ENCODE data around the gene PRR5. TPM values are rescaled to one million over a fixed set of nuclear protein-coding genes. Genes with fewer than 3 reads are reported as not detected.
A peak's percentile ranks its signal among the peaks of the same experiment; 100 is the strongest.

PRR5 gene
- total and polyA plus RNA-seq, 2 donors from 2014 or later, result 24.0 to 46.0 TPM

GRCh38 chr22:44670220-44670988, 31.6 kb upstream of the PRR5 start:
- H3K9ac ChIP-seq (ENCODE audit: low read length in 3 of 3), result no peak overlapping the region
- H3K27me3 ChIP-seq (ENCODE audit: control insufficient read depth, insufficient read depth, low read length), result no peaks in the 10 kb centered on the region
- peaks cover 0 to 9% (median 0%) of the 10 kb centered on the region in 3 donors for H3K4me1 ChIP-seq (ENCODE audit: control insufficient read depth in 2 of 3, insufficient read depth in 2 of 3, low read depth in 1 of 3, low read length in 3 of 3)
- TF ChIP-seq, protein P1, sequence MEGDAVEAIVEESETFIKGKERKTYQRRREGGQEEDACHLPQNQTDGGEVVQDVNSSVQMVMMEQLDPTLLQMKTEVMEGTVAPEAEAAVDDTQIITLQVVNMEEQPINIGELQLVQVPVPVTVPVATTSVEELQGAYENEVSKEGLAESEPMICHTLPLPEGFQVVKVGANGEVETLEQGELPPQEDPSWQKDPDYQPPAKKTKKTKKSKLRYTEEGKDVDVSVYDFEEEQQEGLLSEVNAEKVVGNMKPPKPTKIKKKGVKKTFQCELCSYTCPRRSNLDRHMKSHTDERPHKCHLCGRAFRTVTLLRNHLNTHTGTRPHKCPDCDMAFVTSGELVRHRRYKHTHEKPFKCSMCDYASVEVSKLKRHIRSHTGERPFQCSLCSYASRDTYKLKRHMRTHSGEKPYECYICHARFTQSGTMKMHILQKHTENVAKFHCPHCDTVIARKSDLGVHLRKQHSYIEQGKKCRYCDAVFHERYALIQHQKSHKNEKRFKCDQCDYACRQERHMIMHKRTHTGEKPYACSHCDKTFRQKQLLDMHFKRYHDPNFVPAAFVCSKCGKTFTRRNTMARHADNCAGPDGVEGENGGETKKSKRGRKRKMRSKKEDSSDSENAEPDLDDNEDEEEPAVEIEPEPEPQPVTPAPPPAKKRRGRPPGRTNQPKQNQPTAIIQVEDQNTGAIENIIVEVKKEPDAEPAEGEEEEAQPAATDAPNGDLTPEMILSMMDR (IDR thresholded peaks at IDR 0.05; ENCODE audit: borderline replicate concordance, extremely low read depth, insufficient read depth), result no peak
- no peak overlapping the region for H3K27ac ChIP-seq (ENCODE audit: low read depth in 2 of 2, low read length in 2 of 2)
- no peaks in the 10 kb centered on the region for H3K9me3 ChIP-seq (ENCODE audit: control insufficient read depth in 2 of 3, insufficient read depth in 1 of 3, low read length in 3 of 3)
- intact Hi-C loops (cut with DNase I), result no loop called here
- no peak overlapping the region for H3K4me3 ChIP-seq (ENCODE audit: low read length in 3 of 3)
- no peaks in the 10 kb centered on the region for H3K36me3 ChIP-seq (ENCODE audit: control insufficient read depth in 2 of 3, insufficient read depth in 3 of 3, low read length in 3 of 3)
- DNase-seq (peak in 2 of 5 donors; percentile 38 to 48), FAIRE-seq (no peak)

DNA sequence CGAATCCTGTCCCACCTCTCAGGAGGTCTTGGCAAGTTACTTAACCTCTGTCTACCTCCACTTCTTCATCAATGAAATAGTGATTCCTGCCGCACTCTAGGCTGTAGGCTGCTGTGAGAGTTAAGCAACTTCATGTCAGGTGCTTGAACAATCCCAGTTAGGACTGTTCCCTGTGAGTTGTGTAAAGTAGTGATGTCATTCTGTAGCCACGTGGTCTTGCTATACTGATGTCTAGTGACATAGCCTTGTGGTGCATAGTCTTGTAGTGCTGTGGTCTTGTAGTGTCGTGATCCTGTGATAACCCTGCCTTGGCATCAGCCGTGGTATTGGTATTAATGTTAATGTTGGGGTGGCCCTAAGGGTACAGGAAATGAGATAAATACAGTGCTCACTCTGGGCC, 30.3 kb upstream of the PRR5 start:
- no peaks in the 10 kb centered on the region for H3K27me3 ChIP-seq (ENCODE audit: control insufficient read depth, insufficient read depth, low read length)
- H3K9ac ChIP-seq (ENCODE audit: low read length in 3 of 3), result no peak overlapping the region
- H3K27ac ChIP-seq (ENCODE audit: low read depth in 2 of 2, low read length in 2 of 2), result no peak overlapping the region
- TF ChIP-seq, protein P1 (IDR thresholded peaks at IDR 0.05; ENCODE audit: borderline replicate concordance, extremely low read depth, insufficient read depth), result no peak
- no peak for FAIRE-seq
- no peak for DNase-seq
- H3K4me1 ChIP-seq (ENCODE audit: control insufficient read depth in 2 of 3, insufficient read depth in 2 of 3, low read depth in 1 of 3, low read length in 3 of 3), result peaks cover 0 to 9% (median 0%) of the 10 kb centered on the region in 3 donors
- H3K36me3 ChIP-seq (ENCODE audit: control insufficient read depth in 2 of 3, insufficient read depth in 3 of 3, low read length in 3 of 3), result no peaks in the 10 kb centered on the region
- no peaks in the 10 kb centered on the region for H3K9me3 ChIP-seq (ENCODE audit: control insufficient read depth in 2 of 3, insufficient read depth in 1 of 3, low read length in 3 of 3)
- intact Hi-C loops (cut with DNase I), result no loop called here
- no peak overlapping the region for H3K4me3 ChIP-seq (ENCODE audit: low read length in 3 of 3)

- intact Hi-C loops (cut with DNase I), result no loop called here
- Histone ChIP-seq H3K27me3 (ENCODE audit: control insufficient read depth, insufficient read depth, low read length) (no peaks in the 10 kb centered on the region), H3K27ac (ENCODE audit: low read depth in 2 of 2, low read length in 2 of 2) (no peak overlapping the region), H3K9ac (ENCODE audit: low read length in 3 of 3) (no peak overlapping the region), H3K36me3 (ENCODE audit: control insufficient read depth in 2 of 3, insufficient read depth in 3 of 3, low read length in 3 of 3) (no peaks in the 10 kb centered on the region), H3K4me1 (ENCODE audit: control insufficient read depth in 2 of 3, insufficient read depth in 2 of 3, low read depth in 1 of 3, low read length in 3 of 3) (peaks cover 0 to 7% (median 0%) of the 10 kb centered on the region in 3 donors), H3K9me3 (ENCODE audit: control insufficient read depth in 2 of 3, insufficient read depth in 1 of 3, low read length in 3 of 3) (no peaks in the 10 kb centered on the region), H3K4me3 (ENCODE audit: low read length in 3 of 3) (no peak overlapping the region)
- FAIRE-seq (no peak), DNase-seq (peak in 2 of 5 donors; percentile 55 to 66)
- TF ChIP-seq, protein P1 (IDR thresholded peaks at IDR 0.05; ENCODE audit: borderline replicate concordance, extremely low read depth, insufficient read depth), result no peak
Observed at GRCh38 chr22:44672632-44673031, 29.4 kb upstream of the PRR5 start.
